Activated CD8-positive, alpha-beta memory T cell treated with anti-CD3 and anti-CD28 coated beads for 24 hours (primary cell): Measurements from ENCODE around the gene OBP2A.
"Not testable (repeated sequence)": the region's sequence is repeated elsewhere in the genome, so short reads cannot be mapped to it uniquely, and the experiment has no call there.

Experiments used
- DNase-seq: peaks from one replicate; pipeline ENCODE4 v3.0.0-alpha.2; 2020

Gene OBP2A

GRCh38 chr9:135528842-135529435, 17.0 kb upstream of the OBP2A start:
- peak; percentile 28 for DNase-seq

GRCh38 chr9:135530146-135530545, 15.8 kb upstream of the OBP2A start:
- peak; percentile 7 for DNase-seq

DNA sequence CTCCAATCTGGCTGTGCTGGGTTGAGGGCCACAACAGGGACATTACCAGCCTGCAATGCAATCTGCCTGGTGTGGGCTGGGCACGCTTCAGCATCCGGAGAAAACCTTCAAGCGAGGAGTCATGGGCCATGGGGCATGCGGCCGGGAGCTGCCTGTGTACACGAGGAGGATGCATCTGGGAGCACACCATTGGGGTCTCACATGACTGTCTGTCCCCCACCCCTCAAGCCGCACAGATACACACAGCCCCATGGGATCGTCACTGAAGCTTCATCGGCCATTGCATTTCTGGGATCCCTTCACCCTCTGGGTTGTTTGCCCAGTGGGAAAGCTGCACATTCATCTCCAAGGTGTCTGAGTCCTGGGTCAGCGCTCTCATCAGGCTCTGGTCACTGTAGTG, 14.8 kb upstream of the OBP2A start:
- DNase-seq: peak; percentile 32

DNA sequence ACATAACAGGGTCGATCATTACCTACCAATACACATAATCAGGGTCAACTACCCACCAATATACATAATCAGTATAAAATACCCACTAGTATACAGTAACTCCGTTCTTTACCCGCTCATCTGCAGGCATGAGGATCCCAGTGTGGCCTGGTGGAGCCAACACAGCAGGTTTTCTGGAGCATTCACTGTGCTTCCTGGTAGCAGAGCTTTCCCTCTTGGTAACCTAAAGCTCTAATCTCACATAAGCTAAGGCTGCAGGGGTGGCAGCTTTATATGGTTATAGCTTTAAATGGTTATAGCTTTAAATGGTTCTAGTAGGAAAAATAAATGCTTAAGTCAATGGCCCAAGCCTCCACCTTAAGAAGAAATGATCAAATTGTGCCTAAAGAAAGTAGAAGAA, 12.8 kb upstream of the OBP2A start:
- peak; percentile 21 for DNase-seq

DNA sequence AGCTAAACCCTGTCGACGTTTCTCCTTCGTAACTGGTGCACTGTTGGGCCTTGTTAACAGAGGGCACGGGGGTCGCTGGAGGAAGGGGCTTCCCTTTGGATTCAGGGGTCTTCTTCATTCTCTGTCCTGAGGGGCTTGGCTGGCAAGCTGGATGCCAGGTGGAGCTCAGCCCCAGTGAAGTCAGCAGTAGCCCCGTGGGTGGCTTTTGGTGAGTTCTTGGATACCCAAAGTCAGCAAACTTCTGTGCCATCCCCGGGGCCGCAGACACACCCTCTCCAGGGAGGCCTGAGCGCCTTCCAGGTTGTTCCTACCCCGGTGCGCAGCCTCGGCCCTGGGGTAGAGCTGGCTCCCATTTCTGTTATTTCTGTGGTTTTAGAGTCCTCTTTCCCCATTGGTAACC, 12.3 kb upstream of the OBP2A start:
- DNase-seq: peak; percentile 32

DNA sequence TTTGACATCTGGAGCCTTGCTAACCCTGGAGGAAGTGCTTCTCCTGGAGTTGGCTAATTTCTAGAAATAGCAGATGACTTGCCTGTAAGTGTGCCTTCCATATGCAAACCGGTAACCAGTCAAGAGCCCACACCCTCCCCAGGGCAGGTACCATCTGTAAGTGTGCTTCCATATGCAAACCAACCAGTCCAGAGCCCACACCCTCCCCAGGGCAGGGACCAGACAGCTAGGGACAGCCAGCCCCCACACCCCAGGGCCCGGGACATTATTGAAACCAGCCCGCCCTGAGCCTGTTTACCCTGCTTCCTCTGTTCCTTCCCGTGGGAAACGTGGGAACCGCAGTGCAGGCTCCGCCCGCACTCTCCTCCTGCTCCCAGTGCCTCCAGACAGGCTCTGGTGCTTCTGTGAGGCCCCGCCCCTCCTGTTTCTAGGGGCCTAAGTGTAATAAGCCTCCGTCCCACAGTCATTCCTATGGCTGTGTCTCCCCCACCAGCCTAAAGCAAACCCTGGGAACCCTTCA, 11.7 kb upstream of the OBP2A start:
- DNase-seq: peak; percentile 37

GRCh38 chr9:135534826-135535225, 11.1 kb upstream of the OBP2A start:
- DNase-seq: not testable (repeated sequence)

- DNase-seq: not testable (repeated sequence)
Observed at GRCh38 chr9:135535631-135536030, 10.3 kb upstream of the OBP2A start.

DNA sequence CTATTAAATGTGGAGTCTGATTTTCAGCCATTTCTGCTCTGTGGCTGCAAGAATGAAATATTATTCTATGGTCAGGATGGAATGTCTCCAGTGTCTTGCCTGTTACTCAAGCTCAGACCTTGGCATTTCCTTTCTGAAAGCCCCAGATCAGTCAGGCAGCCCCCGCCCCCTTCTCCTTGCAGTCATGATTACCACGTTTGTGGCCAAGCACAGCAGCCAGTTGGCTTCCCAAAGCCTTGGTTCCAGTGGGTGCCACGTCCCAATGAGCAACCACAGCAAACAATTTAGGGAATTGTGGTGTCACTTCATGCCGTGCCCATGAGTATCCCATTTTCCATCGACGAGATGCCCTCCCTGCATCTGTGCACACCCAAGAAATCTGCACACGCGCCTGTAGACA, 9.7 kb upstream of the OBP2A start:
- DNase-seq: no peak

DNA sequence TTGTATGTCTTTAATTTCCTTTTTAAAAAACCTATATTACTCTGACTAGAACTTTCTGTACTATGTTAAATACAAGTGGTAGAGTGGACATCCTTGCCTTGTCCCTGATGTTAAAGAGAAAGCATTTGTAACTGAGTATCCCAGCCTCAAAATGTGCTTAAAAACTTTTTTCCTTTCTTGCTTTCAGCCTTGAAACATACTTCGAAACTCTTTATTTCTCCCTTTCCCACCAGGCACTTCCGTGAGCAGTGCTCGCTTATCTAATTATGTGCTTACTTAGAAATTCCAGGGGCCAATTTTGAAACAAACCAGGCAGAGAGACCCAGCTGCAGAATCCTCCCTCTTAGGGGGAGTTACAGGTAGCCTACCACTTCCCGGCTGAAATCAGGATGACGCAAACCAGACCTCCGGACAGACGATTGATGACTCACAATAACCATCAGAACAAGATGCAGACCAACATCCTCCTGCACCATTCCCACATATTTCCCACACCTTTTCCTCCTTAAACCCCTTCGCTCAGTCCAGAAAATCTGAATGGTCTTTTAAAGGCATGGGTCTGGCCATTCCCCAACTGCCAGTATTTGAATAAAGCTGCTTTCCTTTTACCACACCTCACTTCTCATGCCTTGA, 2.5 kb upstream of the OBP2A start:
- DNase-seq: not testable (repeated sequence)

GRCh38 chr9:135544981-135545635, 818 bp upstream of the OBP2A start:
- DNase-seq: no peak

DNA sequence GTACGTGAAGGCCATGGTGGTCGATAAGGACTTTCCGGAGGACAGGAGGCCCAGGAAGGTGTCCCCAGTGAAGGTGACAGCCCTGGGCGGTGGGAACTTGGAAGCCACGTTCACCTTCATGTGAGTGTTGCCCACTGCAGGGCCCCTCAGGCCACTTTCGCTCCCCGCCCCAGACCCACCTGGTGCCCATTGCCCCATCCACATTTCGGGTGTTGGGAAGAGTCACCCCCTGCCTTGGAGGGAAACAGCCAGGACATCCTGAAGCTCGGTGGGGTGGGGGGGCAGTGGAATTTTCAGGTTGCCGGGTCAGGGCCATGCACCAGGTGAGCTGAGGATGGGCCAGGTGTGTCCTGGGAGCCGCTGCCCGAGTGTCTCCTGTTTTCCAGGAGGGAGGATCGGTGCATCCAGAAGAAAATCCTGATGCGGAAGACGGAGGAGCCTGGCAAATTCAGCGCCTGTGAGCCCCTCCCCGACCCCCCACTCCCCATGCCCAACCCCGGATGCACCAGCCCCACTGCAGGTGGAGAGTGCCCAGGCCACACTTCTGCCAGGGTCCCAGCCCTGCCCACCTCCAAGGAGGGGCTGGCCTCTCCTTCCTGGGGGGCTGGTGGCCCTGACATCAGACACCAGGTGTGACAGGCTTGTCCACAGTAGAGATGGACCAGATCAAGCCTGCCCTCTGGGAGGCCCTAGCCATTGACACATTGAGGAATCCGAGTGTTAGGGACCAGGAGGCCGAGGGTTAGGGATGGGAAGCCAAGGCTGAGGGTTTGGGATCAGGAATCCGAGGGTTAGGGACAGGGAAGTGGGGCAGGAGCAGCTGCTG, 1.1 kb downstream of the OBP2A start:
- not testable (repeated sequence) for DNase-seq

DNA sequence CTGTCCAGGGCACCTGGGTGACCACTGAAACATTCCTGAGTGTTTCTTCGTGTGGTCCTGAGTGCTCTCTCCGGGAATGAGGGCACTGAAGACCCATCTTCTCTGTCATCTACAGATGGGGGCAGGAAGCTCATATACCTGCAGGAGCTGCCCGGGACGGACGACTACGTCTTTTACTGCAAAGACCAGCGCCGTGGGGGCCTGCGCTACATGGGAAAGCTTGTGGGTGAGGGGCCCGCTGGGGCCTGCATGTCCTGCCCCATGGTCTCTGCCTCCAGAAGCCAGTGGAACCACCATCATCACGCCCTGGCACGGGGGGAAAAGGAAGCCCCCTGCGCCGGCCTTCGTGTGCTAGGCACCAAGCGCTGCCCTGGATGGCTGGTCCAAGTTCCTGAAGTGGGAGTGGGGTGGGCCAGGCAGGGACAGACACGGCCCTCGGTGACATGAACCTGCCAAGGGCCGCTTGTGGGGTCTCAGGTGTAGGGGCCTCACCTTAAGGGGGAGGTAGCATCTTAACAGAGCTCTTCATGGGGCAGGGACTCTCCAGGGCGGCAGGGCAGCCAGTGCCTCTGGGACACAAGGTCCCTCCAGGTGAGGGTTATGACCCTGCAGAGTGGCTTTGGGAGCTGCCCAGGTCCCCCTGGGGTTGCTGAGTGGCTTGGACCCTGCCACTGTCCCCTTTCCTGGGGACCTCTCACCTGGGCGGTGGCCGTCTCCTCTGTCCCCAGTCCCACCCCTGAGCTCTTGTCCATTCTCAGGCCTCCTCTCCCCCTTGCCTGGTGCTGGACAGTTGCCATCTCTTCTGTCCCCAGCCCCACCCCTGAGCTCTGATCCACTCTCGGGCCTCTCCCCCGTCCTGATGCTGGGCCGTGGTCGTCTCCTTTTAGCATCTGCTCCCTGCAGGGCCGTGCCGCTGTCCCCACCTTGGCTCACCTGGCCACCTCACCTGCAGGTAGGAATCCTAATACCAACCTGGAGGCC, 2.1 kb downstream of the OBP2A start:
- no peak for DNase-seq

DNA sequence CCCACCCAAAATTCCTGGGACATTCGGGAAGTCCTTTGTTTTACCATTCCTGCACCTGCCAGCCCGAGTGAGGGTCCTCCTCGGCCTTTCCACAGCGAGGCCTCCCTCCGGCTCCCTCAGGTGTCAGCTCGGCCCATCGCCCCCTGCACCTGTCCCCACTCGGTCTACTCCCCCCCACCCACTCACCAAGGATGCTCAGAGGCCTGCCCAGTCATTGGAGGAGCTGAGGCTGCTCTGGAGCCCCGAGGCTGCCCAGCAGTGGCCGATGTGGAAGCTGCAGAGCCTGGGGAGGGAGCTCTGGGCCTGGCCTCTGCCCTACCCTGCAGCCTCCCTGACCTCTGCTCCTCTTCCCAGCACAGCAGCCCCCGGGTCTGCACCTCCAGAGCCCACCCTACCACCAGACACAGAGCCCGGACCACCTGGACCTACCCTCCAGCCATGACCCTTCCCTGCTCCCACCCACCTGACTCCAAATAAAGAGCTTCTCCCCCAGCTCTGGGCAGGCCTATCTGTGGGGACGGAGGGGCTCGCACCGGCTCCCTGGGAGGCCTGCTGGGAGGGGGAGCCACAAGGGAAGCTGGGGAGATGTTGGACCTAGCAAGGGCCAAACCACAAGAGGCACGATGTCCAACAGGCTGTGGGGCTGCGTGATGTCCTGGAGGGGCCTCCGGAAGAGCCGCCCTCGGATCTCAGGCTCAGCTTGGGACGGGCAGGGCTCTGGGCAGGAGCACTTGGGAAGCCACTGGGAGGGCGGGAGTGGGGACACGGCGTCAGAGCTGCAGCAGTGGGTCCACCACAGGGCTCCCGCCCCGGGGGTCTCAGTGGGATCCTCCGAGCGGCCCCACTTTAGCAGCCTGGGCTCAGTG, 3.8 kb downstream of the OBP2A start:
- not testable (repeated sequence) for DNase-seq

GRCh38 chr9:135550344-135550918, 4.5 kb downstream of the OBP2A start:
- DNase-seq: no peak

DNA sequence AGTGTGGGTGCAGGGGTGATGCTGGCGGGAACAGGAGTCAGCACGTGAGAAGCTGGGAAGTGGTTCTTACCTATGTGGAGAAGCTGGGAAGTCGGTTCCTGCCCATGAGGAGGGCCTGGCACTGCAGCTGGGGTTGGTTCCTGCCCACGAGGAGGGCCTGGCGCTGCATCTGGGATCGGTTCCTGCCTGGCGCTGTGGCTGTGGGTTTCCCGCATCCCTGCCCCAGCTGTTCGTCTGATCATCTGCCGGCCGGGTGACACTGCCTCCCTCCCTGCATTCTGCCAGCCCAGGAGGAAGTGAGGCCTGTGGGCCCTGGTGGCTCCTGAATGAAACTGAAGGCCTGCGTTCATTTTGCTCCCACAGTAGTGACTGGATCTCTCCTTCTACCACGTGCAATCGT, 5.1 kb downstream of the OBP2A start:
- DNase-seq: no peak

- DNase-seq: no peak
Observed at GRCh38 chr9:135551456-135551855, 5.5 kb downstream of the OBP2A start.

DNA sequence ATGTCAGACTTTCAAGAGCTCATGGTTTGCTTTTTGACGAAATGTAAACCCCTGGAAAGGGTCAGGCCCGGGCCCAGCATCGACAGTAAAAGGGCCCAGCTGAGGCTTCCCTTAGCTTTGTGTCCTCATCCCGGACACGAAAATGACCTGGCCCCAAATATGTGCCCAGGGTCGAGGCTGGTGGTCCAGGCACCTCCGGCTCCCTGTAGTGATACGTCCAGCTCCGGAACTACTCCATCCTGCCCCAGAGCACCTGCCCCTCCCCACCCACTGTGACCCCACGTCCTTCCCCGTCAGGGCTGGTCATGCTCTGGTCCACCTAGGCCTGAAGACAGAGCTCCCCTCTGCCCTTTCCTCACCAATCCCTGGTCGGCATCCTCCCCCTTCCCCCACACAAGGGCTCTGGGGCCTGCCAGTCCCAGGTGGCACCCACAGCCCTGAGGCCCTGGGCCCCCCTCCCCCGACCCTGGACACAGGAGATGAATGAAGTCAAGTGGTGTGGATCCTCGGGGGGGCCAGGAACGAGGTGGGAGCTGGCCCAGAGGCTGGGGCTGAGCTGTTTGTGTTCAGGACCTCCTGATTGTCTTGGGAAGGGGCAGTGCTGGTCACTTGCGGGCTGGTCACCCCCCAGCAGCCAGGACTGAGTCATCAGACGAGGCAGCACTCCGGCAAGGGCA, 6.2 kb downstream of the OBP2A start:
- no peak for DNase-seq

DNA sequence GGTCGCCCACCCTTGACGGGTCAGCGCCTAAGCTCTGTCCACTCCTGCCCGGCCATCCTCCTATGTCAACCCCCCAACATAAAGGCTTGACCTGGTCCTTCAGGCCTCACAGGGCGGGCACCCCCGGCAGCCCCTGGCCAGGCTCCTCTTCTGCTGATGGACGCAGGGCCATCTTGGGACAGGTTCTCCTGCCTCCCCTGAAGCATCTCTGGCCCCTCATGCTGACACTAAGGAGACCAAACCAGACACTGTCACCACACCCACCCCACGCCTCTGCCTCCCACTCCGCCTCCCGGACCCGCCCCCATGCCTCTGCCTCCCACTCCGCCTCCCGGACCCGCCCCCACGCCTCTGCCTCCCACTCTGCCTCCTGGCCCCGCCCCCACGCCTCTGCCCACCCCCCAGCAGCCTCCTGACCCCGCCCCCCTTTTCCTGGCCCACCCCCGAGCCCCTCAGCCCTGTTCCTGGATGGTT, 6.8 kb downstream of the OBP2A start:
- DNase-seq: no peak

GRCh38 chr9:135554718-135555117, 8.8 kb downstream of the OBP2A start:
- no peak for DNase-seq
